Measurements from ENCODE around the gene KCTD7. TPM values are rescaled to one million over a fixed set of nuclear protein-coding genes. Genes with fewer than 3 reads are reported as not detected.

Gene KCTD7
- total and polyA plus RNA-seq, 2 of the 13 experiments (the other 11 are each of a cell fraction or from before 2014, with no cell fraction given), result 7.3 to 13.5 TPM

GRCh38 chr7:66681491-66682349, 53.0 kb downstream of the KCTD7 start (continued):
- 0 out of 2 replicates have a peak, but pooled peaks have one; percentile 33 for TF ChIP-seq HOMEZ (CRISPR knock-in tag; IDR thresholded peaks at IDR 0.05; ENCODE audit: low read depth)
- TF ChIP-seq DBP (CRISPR knock-in tag; IDR thresholded peaks at IDR 0.05; ENCODE audit: not compliant biosample characterization), result no peak
- no peak for TF ChIP-seq FOXP1 (IDR thresholded peaks at IDR 0.05)
- no peak for TF ChIP-seq FOXP1 (CRISPR knock-in tag; IDR thresholded peaks at IDR 0.05)
- TF ChIP-seq ZNF343 (CRISPR knock-in tag; IDR thresholded peaks at IDR 0.05), result peak; percentile 71; the same call in 1 of the 2 replicates
- no peak for TF ChIP-seq ZNF496 (CRISPR knock-in tag; IDR thresholded peaks at IDR 0.05; ENCODE audit: insufficient replicate concordance)
- TF ChIP-seq NPAS2 (CRISPR knock-in tag; IDR thresholded peaks at IDR 0.05; ENCODE audit: borderline replicate concordance), result no peak
- peak in 1 of 2 experiments; percentile 92; a peak in 2 of 4 replicates for TF ChIP-seq KLF16 (CRISPR knock-in tag; IDR thresholded peaks at IDR 0.05)
- TF ChIP-seq ZFAT (CRISPR knock-in tag; conservative IDR thresholded peaks at IDR 0.05), result no peak
- TF ChIP-seq POGK (CRISPR knock-in tag; conservative IDR thresholded peaks at IDR 0.05), result peak; percentile 65
- no peak for TF ChIP-seq RORA (CRISPR knock-in tag; IDR thresholded peaks at IDR 0.05)
- TF ChIP-seq ZNF691 (CRISPR knock-in tag; IDR thresholded peaks at IDR 0.05; ENCODE audit: borderline replicate concordance, low read depth), result peak; percentile 62; the same call in 1 of the 2 replicates
- TF ChIP-seq IRF2 (CRISPR knock-in tag; IDR thresholded peaks at IDR 0.05), result no peak
- no peak for TF ChIP-seq TOE1 (CRISPR knock-in tag; IDR thresholded peaks at IDR 0.05)
- TF ChIP-seq MAZ (IDR thresholded peaks at IDR 0.05; ENCODE audit: borderline replicate concordance, low read depth, low read length), result peak; percentile 50; the same call in 1 of the 2 replicates
- peak; percentile 81 for TF ChIP-seq MAZ (CRISPR knock-in tag; IDR thresholded peaks at IDR 0.05; ENCODE audit: low read depth)
- no peak for TF ChIP-seq U2AF2 (IDR thresholded peaks at IDR 0.05; ENCODE audit: low read depth, low read length)
- peak; percentile 62; the same call in 1 of the 2 replicates for TF ChIP-seq PITX1 (CRISPR knock-in tag; IDR thresholded peaks at IDR 0.05)
- no peak for TF ChIP-seq GPN1 (CRISPR knock-in tag; IDR thresholded peaks at IDR 0.05; ENCODE audit: borderline replicate concordance)
- TF ChIP-seq NCOA2 (CRISPR knock-in tag; IDR thresholded peaks at IDR 0.05), result no peak
- TF ChIP-seq ZFP1 (CRISPR knock-in tag; IDR thresholded peaks at IDR 0.05), result no peak
- no peak for TF ChIP-seq PRDM4 (CRISPR knock-in tag; IDR thresholded peaks at IDR 0.05; ENCODE audit: borderline replicate concordance)
- TF ChIP-seq ZNF205 (CRISPR knock-in tag; IDR thresholded peaks at IDR 0.05), result 0 out of 2 replicates have a peak, but pooled peaks have one; percentile 37

All from HepG2 (cell line).